Measurements from ENCODE around the gene THAP10. TPM values are rescaled to one million over a fixed set of nuclear protein-coding genes. Genes with fewer than 3 reads are reported as not detected.
A peak's percentile ranks its signal among the peaks of the same experiment; 100 is the strongest.

The THAP10 gene
- total RNA-seq, 1 experiment from 2014 or later: 1.9 TPM

GRCh38 chr15:70856884-70857561, 35.2 kb downstream of the THAP10 start:
- no peaks in the 10 kb centered on the region for H3K4me1 ChIP-seq
- Mint-ChIP-seq H3K27ac (ENCODE audit: unreplicated experiment) (no peak overlapping the region), H3K9me3 (ENCODE audit: unreplicated experiment) (no peaks in the 10 kb centered on the region), H3K4me1 (ENCODE audit: low read depth, unreplicated experiment) (peaks cover 9% of the 10 kb centered on the region), H3K36me3 (ENCODE audit: insufficient read depth, unreplicated experiment) (no peaks in the 10 kb centered on the region), H3K4me3 (ENCODE audit: unreplicated experiment) (no peak overlapping the region), H3K27me3 (ENCODE audit: insufficient read depth, unreplicated experiment) (no peaks in the 10 kb centered on the region)
- intact Hi-C loops (cut with micrococcal nuclease; ENCODE audit: unreplicated experiment): no loop called here
- ChIA-PET POLR2A (no interaction called here), CTCF (interaction anchor here (1.2 kb wide), 1 partner anchor 18 kb away, joined by 4 read pairs; no protein-coding TSS in a partner anchor)
- no peaks in the 10 kb centered on the region; the same call in 1 of the 2 replicates for H3K36me3 ChIP-seq (ENCODE audit: control insufficient read depth, insufficient read depth, low read length)
- H3K27me3 ChIP-seq (replicated peaks; ENCODE audit: control insufficient read depth, insufficient read depth, low read length): no peaks in the 10 kb centered on the region; the same call in 1 of the 2 replicates
- BruUV-seq (replicated peaks): TSS peak; percentile 95
- peak in 1 of 2 experiments; percentile 54 for DNase-seq
- H3K4me3 ChIP-seq (ENCODE audit: low read depth, low read length): no peak overlapping the region
- TF ChIP-seq, protein P1, sequence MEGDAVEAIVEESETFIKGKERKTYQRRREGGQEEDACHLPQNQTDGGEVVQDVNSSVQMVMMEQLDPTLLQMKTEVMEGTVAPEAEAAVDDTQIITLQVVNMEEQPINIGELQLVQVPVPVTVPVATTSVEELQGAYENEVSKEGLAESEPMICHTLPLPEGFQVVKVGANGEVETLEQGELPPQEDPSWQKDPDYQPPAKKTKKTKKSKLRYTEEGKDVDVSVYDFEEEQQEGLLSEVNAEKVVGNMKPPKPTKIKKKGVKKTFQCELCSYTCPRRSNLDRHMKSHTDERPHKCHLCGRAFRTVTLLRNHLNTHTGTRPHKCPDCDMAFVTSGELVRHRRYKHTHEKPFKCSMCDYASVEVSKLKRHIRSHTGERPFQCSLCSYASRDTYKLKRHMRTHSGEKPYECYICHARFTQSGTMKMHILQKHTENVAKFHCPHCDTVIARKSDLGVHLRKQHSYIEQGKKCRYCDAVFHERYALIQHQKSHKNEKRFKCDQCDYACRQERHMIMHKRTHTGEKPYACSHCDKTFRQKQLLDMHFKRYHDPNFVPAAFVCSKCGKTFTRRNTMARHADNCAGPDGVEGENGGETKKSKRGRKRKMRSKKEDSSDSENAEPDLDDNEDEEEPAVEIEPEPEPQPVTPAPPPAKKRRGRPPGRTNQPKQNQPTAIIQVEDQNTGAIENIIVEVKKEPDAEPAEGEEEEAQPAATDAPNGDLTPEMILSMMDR (IDR thresholded peaks at IDR 0.05; ENCODE audit: insufficient read depth in 1 of 2, low read depth in 1 of 2, low read length in 1 of 2, severe bottlenecking in 1 of 2, unreplicated experiment in 1 of 2): no peak
- no peaks in the 10 kb centered on the region for H3K9me3 ChIP-seq

GRCh38 chr15:70856177-70856883, 35.9 kb downstream of the THAP10 start:
- H3K27me3 Mint-ChIP-seq (ENCODE audit: insufficient read depth, unreplicated experiment): no peaks in the 10 kb centered on the region
- ChIA-PET POLR2A (no interaction called here), CTCF (interaction anchor here (1.2 kb wide), 1 partner anchor 19 kb away, joined by 4 read pairs; no protein-coding TSS in a partner anchor)
- H3K4me3 Mint-ChIP-seq (ENCODE audit: unreplicated experiment): no peak overlapping the region
- no peaks in the 10 kb centered on the region for H3K9me3 ChIP-seq
- TF ChIP-seq, protein P1 (IDR thresholded peaks at IDR 0.05; ENCODE audit: insufficient read depth in 1 of 2, low read depth in 1 of 2, low read length in 1 of 2, severe bottlenecking in 1 of 2, unreplicated experiment in 1 of 2): no peak
- no peaks in the 10 kb centered on the region; the same call in 1 of the 2 replicates for H3K27me3 ChIP-seq (replicated peaks; ENCODE audit: control insufficient read depth, insufficient read depth, low read length)
- no peaks in the 10 kb centered on the region for H3K36me3 Mint-ChIP-seq (ENCODE audit: insufficient read depth, unreplicated experiment)
- no TSS peak for BruUV-seq (replicated peaks)
- no peak for DNase-seq
- intact Hi-C loops (cut with micrococcal nuclease; ENCODE audit: unreplicated experiment): no loop called here
- no peaks in the 10 kb centered on the region; the same call in 1 of the 2 replicates for H3K36me3 ChIP-seq (ENCODE audit: control insufficient read depth, insufficient read depth, low read length)
- peaks cover 9% of the 10 kb centered on the region for H3K4me1 Mint-ChIP-seq (ENCODE audit: low read depth, unreplicated experiment)
- no peaks in the 10 kb centered on the region for H3K9me3 Mint-ChIP-seq (ENCODE audit: unreplicated experiment)
- no peak overlapping the region for H3K4me3 ChIP-seq (ENCODE audit: low read depth, low read length)
- H3K27ac Mint-ChIP-seq (ENCODE audit: unreplicated experiment): no peak overlapping the region
- H3K4me1 ChIP-seq: no peaks in the 10 kb centered on the region

DNA sequence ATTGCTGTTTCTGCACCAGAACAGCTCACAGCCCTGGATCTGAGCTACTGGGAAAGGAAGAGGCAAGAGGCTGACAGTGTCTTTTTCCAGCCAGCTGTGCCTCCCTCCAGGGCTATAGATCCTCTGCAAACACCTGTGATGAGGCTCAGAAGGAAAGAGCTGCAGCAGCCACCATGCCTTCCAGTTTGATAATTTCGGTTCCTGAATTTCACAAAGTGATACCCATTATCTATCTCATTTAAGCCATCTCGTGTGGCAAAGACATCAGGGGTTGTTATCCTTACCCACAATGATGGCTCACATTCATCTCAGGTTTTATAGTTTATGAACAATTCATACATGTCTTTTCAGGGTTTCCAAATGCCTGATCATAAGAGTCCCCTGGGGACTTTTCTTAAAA, 36.5 kb downstream of the THAP10 start:
- intact Hi-C loops (cut with micrococcal nuclease; ENCODE audit: unreplicated experiment): no loop called here
- H3K9me3 Mint-ChIP-seq (ENCODE audit: unreplicated experiment): no peaks in the 10 kb centered on the region
- H3K27ac Mint-ChIP-seq (ENCODE audit: unreplicated experiment): no peak overlapping the region
- Histone ChIP-seq H3K9me3 (no peaks in the 10 kb centered on the region), H3K36me3 (ENCODE audit: control insufficient read depth, insufficient read depth, low read length) (no peaks in the 10 kb centered on the region; the same call in 1 of the 2 replicates), H3K4me3 (ENCODE audit: low read depth, low read length) (no peak overlapping the region), H3K4me1 (no peaks in the 10 kb centered on the region), H3K27me3 (replicated peaks; ENCODE audit: control insufficient read depth, insufficient read depth, low read length) (no peaks in the 10 kb centered on the region; the same call in 1 of the 2 replicates)
- no TSS peak for BruUV-seq (replicated peaks)
- no peaks in the 10 kb centered on the region for H3K27me3 Mint-ChIP-seq (ENCODE audit: insufficient read depth, unreplicated experiment)
- peaks cover 9% of the 10 kb centered on the region for H3K4me1 Mint-ChIP-seq (ENCODE audit: low read depth, unreplicated experiment)
- POLR2A ChIA-PET: no interaction called here
- no peak for DNase-seq
- no peaks in the 10 kb centered on the region for H3K36me3 Mint-ChIP-seq (ENCODE audit: insufficient read depth, unreplicated experiment)
- H3K4me3 Mint-ChIP-seq (ENCODE audit: unreplicated experiment): no peak overlapping the region
- CTCF ChIA-PET: no interaction called here
- TF ChIP-seq, protein P1 (IDR thresholded peaks at IDR 0.05; ENCODE audit: insufficient read depth in 1 of 2, low read depth in 1 of 2, low read length in 1 of 2, severe bottlenecking in 1 of 2, unreplicated experiment in 1 of 2): no peak

Data from Caco-2 (cell line).